ENCODE results near the gene TNP2.

The TNP2 gene

GRCh38 chr16:11276896-11277593 is 7.9 kb upstream of the TNP2 start:
- no peak for DNase-seq (ENCODE audit: low read depth)

GRCh38 chr16:11276143-11276895 is 7.2 kb upstream of the TNP2 start, which contains the start of gene PRM2:
Gene PRM2, minus strand, starts transcription at chr16:11276480. Its CDS starts 110 bp downstream, at chr16:11276370.
- DNase-seq (ENCODE audit: low read depth), result no peak

GRCh38 chr16:11274964-11275363 is 5.8 kb upstream of the TNP2 start:
- no peak for DNase-seq (ENCODE audit: low read depth)

GRCh38 chr16:11273721-11274324 is 4.7 kb upstream of the TNP2 start:
- DNase-seq (ENCODE audit: low read depth), result no peak

- DNase-seq (ENCODE audit: low read depth), result no peak
These were observed 4.0 kb upstream of the TNP2 start, which contains the start of gene PRM3 for GRCh38 chr16:11272921-11273720. Gene PRM3, minus strand, starts transcription at chr16:11273629. Its CDS starts 34 bp downstream, at chr16:11273595.

GRCh38 chr16:11272484-11272883 is 3.4 kb upstream of the TNP2 start:
- no peak for DNase-seq (ENCODE audit: low read depth)

GRCh38 chr16:11271610-11272009 is 2.5 kb upstream of the TNP2 start:
- no peak for DNase-seq (ENCODE audit: low read depth)

- no peak for DNase-seq (ENCODE audit: low read depth)
These were observed 1.6 kb upstream of the TNP2 start for GRCh38 chr16:11270602-11271162.

- no peak for DNase-seq (ENCODE audit: low read depth)
These were observed 4.0 kb downstream of the TNP2 start for GRCh38 chr16:11265124-11265523.

GRCh38 chr16:11264155-11264832 is 4.8 kb downstream of the TNP2 start:
- no peak for DNase-seq (ENCODE audit: low read depth)

GRCh38 chr16:11263737-11264136 is 5.4 kb downstream of the TNP2 start:
- no peak for DNase-seq (ENCODE audit: low read depth)

GRCh38 chr16:11262915-11263314 is 6.2 kb downstream of the TNP2 start:
- no peak for DNase-seq (ENCODE audit: low read depth)

GRCh38 chr16:11260596-11260966 is 8.5 kb downstream of the TNP2 start:
- DNase-seq (ENCODE audit: low read depth), result no peak

- DNase-seq (ENCODE audit: low read depth), result no peak
These were observed 9.2 kb downstream of the TNP2 start for GRCh38 chr16:11259655-11260595.

GRCh38 chr16:11258553-11259492 is 10.3 kb downstream of the TNP2 start:
- no peak for DNase-seq (ENCODE audit: low read depth)

GRCh38 chr16:11257131-11257938 is 11.8 kb downstream of the TNP2 start:
- DNase-seq (ENCODE audit: low read depth), result no peak

- no peak for DNase-seq (ENCODE audit: low read depth)
These were observed 12.4 kb downstream of the TNP2 start for GRCh38 chr16:11256661-11257130.
